Neural crest cell (in vitro differentiated cells): ENCODE results near the gene CRIP1. TPM values are rescaled to one million over a fixed set of nuclear protein-coding genes. Genes with fewer than 3 reads are reported as not detected.
A peak's percentile ranks its signal among the peaks of the same experiment; 100 is the strongest.

Source experiments
- DNase-seq: peaks from one replicate; pipeline ENCODE4 v3.0.0; 2021; ENCODE audit warnings: low read depth, mixed read lengths, low spot score
- H3K27ac Mint-ChIP-seq: one replicate; pipeline ENCODE4 v1.8.0; 2021; ENCODE audit warnings: mild to moderate bottlenecking, mixed read lengths; ENCODE audit not compliant: unreplicated experiment
- H3K27me3 Mint-ChIP-seq: 2 replicates; pipeline ENCODE4 v1.8.0; 2021; ENCODE audit warnings: low read depth, mild to moderate bottlenecking, mixed read lengths
- H3K36me3 Mint-ChIP-seq: 2 replicates; pipeline ENCODE4 v1.8.0; 2021; ENCODE audit warnings: low read depth, mild to moderate bottlenecking, mixed read lengths
- H3K4me1 Mint-ChIP-seq: 2 replicates; pipeline ENCODE4 v1.8.0; 2021; ENCODE audit warnings: mixed read lengths
- H3K4me3 Mint-ChIP-seq: one replicate; pipeline ENCODE4 v1.8.0; 2021; ENCODE audit warnings: mild to moderate bottlenecking, mixed read lengths
- H3K9me3 Mint-ChIP-seq: 2 replicates; pipeline ENCODE4 v1.8.0; 2021; ENCODE audit warnings: mixed read lengths
- CTCF ChIP-seq: fragments of 200-600 bp; sonication (generic); conservative IDR thresholded peaks from 2 replicates; pipeline ENCODE4 v1.5.0; 2021; ENCODE audit warnings: antibody characterized with exemption, mild to moderate bottlenecking
- total RNA-seq: library from RNA; stranded (reverse); gene quantifications from 2 replicates; pipeline ENCODE4 v1.2.1, GENCODE V29; 2021

Gene CRIP1
- total RNA-seq, 1 donor from 2014 or later = 4.8 TPM

GRCh38 chr14:105468621-105469241 lies 18.0 kb upstream of the CRIP1 start:
- Mint-ChIP-seq H3K27ac (no peak overlapping the region), H3K9me3 (no peaks in the 10 kb centered on the region), H3K4me1 (no peaks in the 10 kb centered on the region), H3K27me3 (no peaks in the 10 kb centered on the region), H3K36me3 (no peaks in the 10 kb centered on the region), H3K4me3 (no peak overlapping the region)
- TF ChIP-seq CTCF = no peak
- no peak for DNase-seq

- TF ChIP-seq CTCF = no peak
- Mint-ChIP-seq H3K4me3 (no peak overlapping the region), H3K27ac (no peak overlapping the region), H3K9me3 (no peaks in the 10 kb centered on the region), H3K4me1 (no peaks in the 10 kb centered on the region), H3K27me3 (no peaks in the 10 kb centered on the region), H3K36me3 (no peaks in the 10 kb centered on the region)
- no peak for DNase-seq
These were observed 17.0 kb upstream of the CRIP1 start for GRCh38 chr14:105469456-105470349.

- H3K4me3 Mint-ChIP-seq = no peak overlapping the region
- TF ChIP-seq CTCF = no peak
- no peak for DNase-seq
- no peaks in the 10 kb centered on the region for H3K36me3 Mint-ChIP-seq
- H3K9me3 Mint-ChIP-seq = no peaks in the 10 kb centered on the region
- no peaks in the 10 kb centered on the region for H3K27me3 Mint-ChIP-seq
- H3K27ac Mint-ChIP-seq = no peak overlapping the region
- no peaks in the 10 kb centered on the region for H3K4me1 Mint-ChIP-seq
These were observed 16.1 kb upstream of the CRIP1 start for GRCh38 chr14:105470350-105471296.

- DNase-seq = no peak
- no peaks in the 10 kb centered on the region for H3K4me1 Mint-ChIP-seq
- H3K9me3 Mint-ChIP-seq = no peaks in the 10 kb centered on the region
- peaks cover 3% of the 10 kb centered on the region for H3K27me3 Mint-ChIP-seq
- TF ChIP-seq CTCF = peak; percentile 44
- H3K4me3 Mint-ChIP-seq = peak overlapping the region; percentile 34
- no peak overlapping the region for H3K27ac Mint-ChIP-seq
- H3K36me3 Mint-ChIP-seq = no peaks in the 10 kb centered on the region
These were observed 15.3 kb upstream of the CRIP1 start for GRCh38 chr14:105471297-105471821.
